PC-3 (cell line): ENCODE measurements around the gene FAM168A.

Experiments used
- EZH2 ChIP-seq: fragments of 300-600 bp; sonication (generic); IDR thresholded peaks from one replicate; pipeline ENCODE4 v1.6.1; 2017; ENCODE audit warnings: antibody characterized with exemption, mild to moderate bottlenecking, low read length; ENCODE audit not compliant: unreplicated experiment
- EZH2phosphoT487 ChIP-seq: fragments of 300-600 bp; sonication (generic); IDR thresholded peaks from 2 replicates; pipeline ENCODE4 v1.6.1; 2018; ENCODE audit warnings: mild to moderate bottlenecking, antibody characterized with exemption, low read length, borderline replicate concordance
- TF ChIP-seq, protein P1 (sequence below): fragments of 300-600 bp; sonication (generic); conservative IDR thresholded peaks from 2 replicates; pipeline ENCODE4 v1.5.1; 2017; ENCODE audit warnings: antibody characterized with exemption, low read depth, mild to moderate bottlenecking, low read length

DNA sequence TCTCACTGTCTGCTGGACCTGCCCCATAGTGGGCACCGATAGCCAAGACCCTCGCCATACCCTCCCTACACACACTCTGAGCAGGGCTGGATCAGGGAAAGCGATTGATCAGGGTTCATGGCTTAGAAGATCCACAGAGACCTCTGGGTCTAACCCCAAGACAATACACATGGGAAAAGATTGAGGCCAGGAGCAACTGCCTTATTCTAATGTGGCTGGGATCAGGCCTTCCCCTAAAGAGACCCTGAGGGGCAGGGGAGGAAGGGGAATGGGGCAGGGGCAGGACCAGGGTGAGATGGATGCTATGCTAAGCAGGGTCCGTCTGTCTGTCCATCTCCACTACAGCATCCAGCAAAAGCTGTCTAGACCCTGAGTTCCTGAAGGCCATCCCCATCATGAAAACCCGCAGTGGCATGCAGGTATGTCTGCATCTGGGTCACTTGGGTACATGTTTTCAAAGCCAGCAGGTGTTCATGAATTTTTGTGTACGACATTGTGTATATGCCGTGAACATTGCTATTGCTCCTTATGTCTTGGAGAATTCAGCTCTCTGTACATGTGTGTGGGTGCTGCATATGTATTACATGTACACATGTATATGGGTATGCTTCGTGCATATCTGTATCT is 237.1 kb downstream of the FAM168A start:
- TF ChIP-seq, protein P1, sequence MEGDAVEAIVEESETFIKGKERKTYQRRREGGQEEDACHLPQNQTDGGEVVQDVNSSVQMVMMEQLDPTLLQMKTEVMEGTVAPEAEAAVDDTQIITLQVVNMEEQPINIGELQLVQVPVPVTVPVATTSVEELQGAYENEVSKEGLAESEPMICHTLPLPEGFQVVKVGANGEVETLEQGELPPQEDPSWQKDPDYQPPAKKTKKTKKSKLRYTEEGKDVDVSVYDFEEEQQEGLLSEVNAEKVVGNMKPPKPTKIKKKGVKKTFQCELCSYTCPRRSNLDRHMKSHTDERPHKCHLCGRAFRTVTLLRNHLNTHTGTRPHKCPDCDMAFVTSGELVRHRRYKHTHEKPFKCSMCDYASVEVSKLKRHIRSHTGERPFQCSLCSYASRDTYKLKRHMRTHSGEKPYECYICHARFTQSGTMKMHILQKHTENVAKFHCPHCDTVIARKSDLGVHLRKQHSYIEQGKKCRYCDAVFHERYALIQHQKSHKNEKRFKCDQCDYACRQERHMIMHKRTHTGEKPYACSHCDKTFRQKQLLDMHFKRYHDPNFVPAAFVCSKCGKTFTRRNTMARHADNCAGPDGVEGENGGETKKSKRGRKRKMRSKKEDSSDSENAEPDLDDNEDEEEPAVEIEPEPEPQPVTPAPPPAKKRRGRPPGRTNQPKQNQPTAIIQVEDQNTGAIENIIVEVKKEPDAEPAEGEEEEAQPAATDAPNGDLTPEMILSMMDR = 0 out of 2 replicates have a peak, but pooled peaks have one; percentile 14
- TF ChIP-seq EZH2 (no peak), EZH2phosphoT487 (no peak)
